GM21367 (cell line): ENCODE measurements around the gene TGFBR2.

Source experiments
- ATAC-seq: cut with Tn5 transposase; IDR thresholded peaks from one replicate; pipeline ENCODE4 v1.9.1; 2021; ENCODE audit not compliant: unreplicated experiment

The TGFBR2 gene

DNA sequence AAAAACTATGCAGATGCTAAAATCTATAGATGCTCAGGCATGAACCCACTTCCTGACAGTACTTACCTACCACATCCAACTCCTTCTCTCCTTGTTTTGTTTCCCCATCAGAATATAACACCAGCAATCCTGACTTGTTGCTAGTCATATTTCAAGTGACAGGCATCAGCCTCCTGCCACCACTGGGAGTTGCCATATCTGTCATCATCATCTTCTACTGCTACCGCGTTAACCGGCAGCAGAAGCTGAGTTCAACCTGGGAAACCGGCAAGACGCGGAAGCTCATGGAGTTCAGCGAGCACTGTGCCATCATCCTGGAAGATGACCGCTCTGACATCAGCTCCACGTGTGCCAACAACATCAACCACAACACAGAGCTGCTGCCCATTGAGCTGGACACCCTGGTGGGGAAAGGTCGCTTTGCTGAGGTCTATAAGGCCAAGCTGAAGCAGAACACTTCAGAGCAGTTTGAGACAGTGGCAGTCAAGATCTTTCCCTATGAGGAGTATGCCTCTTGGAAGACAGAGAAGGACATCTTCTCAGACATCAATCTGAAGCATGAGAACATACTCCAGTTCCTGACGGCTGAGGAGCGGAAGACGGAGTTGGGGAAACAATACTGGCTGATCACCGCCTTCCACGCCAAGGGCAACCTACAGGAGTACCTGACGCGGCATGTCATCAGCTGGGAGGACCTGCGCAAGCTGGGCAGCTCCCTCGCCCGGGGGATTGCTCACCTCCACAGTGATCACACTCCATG is 65.3 kb downstream of the TGFBR2 start:
- no peak for ATAC-seq

GRCh38 chr3:30672287-30672735 is 65.9 kb downstream of the TGFBR2 start:
- ATAC-seq = no peak

DNA sequence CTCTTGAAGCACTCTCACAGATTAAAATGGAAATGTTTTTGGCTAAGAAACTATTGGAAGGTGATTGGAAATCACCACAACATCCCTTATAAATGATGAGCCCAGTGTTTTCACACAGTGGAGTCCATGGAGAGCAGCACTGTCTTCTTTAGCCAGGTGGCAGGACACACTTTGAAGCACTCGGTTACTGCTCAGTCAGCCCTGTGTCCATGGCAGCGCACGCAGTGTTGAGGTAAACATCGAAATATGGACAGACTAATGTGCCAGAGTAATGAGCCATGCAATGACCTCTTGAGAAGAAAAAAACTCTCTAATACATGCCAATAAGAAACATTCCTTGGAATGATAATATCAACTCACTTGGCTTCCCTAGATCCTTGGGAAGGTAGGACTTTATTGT is 66.6 kb downstream of the TGFBR2 start:
- ATAC-seq = no peak

DNA sequence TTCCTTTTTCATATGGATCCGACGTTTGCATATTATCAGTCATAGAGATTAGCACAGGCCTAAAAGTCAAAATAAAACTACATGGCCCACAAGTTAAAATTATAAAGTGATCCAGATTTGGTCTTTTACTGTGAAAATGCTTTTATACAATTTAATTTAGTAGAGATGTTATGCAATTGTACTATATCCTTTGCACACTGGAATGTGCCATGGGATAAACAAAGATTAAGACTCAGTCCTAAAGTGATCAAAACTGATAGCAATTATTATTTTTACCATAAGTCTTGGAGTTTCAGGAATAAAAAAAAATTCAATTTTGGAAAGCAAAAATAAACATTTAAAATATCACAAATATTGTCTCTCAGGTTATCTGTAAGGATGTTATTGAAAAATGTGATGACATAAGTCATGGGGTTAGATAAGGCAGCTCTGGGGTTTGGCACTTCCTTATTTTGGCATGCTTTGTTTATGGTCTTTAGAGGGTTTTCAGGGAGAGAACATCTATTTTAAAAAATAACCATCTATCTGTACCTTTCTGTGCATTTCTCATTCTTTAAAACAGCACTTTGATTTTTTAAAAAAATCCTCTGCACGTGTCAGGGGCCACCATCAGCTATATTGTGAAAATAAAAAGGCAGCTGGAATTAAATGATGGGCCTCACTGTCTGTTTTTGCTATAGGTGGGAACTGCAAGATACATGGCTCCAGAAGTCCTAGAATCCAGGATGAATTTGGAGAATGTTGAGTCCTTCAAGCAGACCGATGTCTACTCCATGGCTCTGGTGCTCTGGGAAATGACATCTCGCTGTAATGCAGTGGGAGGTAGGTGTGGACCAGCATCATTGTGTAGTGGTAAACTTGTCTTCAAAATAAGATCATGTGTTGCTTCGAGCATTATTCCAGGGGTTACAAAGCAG is 67.3 kb downstream of the TGFBR2 start:
- ATAC-seq = no peak

- ATAC-seq = no peak
These were observed 68.6 kb downstream of the TGFBR2 start for GRCh38 chr3:30675006-30675405.

DNA sequence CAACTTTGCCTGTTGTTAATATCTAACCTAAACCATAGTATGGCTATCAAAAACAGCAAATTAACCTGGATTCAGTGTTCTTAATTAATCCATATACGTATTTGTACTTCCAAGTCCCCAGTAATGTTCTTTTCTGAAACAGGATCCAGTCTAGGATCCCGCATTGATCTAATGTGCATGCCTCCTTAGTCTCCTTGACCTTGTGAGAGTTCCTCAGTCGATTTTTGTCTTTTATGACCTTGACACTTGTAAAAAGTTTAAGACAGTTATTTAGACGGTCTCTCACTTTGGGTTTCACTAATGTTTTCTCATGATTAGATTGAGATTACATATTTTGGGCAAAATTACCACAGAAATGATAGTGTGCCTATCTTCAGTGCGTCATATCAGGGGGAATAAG is 69.4 kb downstream of the TGFBR2 start:
- no peak for ATAC-seq

DNA sequence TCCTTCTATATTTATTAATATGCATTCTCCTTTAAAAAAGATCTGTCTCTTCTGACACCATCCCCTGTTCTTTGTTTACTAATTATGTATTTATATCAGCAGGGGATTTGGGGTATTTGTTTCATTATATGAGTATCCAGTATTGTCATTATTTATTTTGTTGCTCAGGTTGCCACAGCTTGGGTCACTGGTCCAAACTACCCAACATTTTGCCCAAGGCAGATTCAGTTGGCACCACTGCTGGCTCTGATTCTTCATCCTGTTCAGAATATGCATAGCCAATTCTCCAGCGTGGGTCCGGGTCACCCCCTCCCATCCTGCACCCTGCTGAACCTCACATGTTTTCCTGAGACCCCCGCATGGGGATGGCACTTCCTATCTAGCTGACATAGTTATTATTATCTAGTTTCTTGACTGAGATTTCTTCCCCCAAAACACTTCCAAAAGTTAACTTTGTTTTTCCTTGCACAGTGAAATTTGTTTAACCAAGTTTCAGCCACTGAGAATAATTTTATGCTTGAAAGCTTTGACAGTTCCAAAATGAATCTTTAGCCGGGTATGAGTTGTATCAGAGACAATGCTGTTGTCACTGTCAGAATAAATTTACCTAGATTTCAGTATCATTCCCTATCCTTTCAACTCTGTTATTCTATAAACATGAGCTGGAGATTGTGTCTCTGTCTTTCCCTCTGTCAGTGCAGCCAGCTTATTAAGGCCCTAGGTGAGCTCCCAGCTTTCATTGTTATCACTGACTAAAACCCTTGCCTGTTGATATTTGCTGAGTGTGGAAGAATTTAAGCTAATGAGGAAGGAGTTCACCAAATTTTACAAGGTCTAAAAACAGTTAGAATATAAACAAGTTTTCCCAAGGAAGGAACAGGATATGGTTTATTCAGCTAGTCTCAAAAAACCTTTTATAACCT is 70.3 kb downstream of the TGFBR2 start:
- no peak for ATAC-seq

GRCh38 chr3:30677347-30677685 is 70.9 kb downstream of the TGFBR2 start:
- no peak for ATAC-seq

GRCh38 chr3:30679045-30679444 is 72.6 kb downstream of the TGFBR2 start:
- no peak for ATAC-seq

GRCh38 chr3:30680789-30681648 is 74.6 kb downstream of the TGFBR2 start:
- ATAC-seq = no peak

- ATAC-seq = no peak
These were observed 75.3 kb downstream of the TGFBR2 start for GRCh38 chr3:30681649-30682211.

DNA sequence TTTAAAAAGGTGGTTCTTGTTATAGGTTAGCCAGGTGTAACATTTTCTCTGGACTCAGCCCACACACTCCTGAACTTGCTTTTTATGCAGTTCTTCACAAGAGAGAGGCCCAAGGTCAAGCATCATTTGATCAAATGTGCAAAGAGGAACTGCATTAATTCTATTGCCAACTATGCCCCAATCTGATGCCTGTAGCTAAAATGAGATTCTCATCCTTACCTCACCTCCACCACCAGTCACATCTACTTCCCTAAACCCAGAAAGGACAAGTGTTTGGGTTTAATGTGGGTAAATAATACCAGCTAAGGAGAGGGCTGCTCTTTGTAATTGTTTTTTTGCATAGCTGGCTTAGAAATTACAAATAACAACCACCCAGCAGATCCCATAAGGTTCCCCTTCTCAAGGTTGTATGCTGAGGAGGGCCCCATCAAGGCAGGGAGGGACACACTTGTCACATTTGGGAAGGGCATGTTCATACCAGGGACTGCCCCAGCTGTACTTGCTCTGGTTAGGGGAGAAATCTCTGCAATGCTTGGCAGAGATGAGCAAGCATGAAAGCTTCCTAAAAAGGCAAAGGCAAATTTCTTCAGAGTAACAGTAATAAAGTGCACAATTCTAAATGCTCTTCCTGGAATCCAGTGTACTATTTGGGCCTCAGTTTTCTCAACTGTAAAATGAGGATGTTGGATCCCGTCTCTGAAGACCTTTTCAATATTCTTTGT is 76.2 kb downstream of the TGFBR2 start:
- no peak for ATAC-seq

DNA sequence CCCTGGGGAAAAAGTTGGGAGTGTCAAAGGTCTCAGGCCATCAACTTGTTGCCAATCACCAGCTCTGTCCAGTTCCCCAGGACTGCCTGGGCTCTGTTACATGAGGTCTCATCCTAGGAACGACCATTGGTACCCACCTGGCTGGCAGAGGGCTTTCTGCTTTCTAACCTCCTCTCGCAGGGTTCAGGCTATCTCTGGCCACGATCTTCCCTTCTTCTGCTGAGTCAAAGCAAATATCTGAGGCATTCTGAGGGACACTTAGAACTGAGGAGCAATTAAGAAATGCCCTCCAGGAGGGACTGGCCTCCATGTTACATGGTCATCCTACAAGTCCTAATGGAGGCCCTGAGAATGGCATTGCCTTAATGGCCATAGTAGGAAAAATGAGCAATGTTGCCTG is 77.4 kb downstream of the TGFBR2 start:
- ATAC-seq = no peak

DNA sequence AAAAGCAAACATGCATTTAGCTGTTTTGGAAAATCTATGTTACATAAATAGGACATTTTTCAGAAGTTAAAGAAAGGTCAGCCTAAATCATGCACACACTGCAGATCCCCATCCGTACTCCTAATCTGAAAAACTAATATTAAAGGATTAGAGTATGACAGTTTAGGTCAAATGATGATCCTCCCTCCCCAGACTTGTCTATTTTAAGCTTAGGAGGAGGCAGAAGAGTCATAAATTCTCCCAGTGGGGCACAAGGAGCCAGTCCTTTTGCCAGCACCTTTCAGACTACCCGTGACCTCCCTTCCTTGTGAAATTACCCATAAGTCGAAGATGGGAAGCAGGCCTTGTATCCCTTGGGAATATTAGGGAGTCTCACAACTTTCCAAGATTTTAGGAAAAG is 78.0 kb downstream of the TGFBR2 start:
- ATAC-seq = no peak

DNA sequence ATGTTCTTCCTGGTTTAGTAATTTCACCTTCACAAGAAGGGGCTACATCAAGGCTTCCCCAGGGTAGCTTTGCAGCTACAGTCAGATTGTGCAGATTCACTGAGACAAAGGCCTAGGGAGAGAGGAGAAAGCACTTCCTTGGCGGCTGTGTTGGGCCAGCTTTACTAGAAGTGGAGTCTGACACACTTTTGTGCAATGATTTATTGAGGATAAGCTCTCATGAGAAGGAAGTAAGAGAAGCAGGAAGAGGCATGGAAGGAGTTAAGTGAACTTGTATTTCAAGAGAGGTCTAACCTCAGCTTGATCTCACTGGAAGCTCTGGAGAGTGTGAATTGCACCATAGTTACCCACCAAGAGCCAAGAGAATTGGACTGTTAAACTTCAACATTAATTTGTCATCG is 78.9 kb downstream of the TGFBR2 start:
- no peak for ATAC-seq

DNA sequence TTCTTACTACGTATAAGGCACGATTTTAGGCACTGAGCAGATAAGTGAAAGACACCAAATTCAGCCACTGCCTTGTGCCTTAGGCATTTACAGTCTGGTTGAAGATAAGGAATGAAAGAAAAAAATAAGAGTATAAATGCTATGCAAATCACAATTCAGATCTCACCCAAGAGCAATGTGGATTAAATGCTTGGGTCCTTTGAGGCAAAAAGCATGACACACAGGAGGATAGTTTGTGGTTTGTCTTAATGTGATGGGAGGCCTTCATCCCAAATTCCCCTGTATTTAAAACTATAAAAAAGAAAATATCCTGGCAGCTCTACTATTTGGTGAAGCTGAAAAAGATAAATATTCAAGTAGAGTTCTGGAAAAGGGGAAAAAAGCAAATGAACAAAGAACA is 79.8 kb downstream of the TGFBR2 start:
- ATAC-seq = no peak

DNA sequence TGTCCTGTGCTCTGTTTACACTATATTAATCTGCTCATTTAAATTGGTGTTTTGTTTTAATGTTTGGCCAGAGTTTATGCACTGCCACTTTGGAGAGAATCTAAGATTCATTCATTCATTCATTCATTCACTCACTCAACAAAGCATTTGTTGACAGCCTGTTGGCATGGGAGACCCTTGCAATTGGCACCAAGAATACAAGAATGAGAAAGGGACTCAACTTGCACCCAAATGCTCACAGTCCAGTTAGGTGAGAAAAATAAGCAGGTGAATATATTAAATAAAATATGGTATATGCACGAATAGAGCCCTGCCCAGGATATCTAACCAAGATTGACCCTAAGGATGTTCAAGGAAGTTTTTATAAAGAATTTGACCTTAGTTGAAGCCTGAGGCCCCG is 80.4 kb downstream of the TGFBR2 start:
- ATAC-seq = no peak

DNA sequence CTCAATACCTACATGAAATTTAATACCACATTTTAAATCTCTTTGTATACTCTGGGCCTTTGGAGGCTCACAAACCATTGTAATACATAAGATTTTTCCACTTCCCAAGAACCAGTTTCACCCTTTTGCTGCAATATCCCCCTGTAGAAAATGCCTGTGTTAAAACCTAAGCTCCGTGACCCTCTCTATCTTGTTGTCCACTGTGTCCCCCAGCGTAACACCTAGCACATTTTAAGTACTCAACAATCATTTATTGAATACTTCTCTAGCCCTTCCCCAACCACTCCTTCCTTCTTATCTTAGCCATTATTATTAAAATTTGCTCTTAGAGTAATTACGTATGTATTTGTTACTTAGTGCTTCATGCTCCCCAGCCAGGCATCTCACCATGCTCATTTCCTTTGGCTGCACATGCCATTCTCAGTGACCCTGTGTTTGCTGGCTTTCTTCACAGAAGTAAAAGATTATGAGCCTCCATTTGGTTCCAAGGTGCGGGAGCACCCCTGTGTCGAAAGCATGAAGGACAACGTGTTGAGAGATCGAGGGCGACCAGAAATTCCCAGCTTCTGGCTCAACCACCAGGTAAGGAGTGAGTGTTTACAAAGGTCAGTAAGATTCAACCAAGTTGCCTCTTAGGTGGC is 81.6 kb downstream of the TGFBR2 start:
- ATAC-seq = no peak
